Neuron (in vitro differentiated cells): Measurements from ENCODE around the gene CDC45.

ENCODE experiments used
- H2AFZ ChIP-seq: one replicate; pipeline ENCODE4 v1.6.1; 2013; ENCODE audit warnings: low read depth, mild to moderate bottlenecking, inconsistent platforms, low read length, moderate library complexity
- H3K27me3 ChIP-seq: one replicate; pipeline ENCODE4 v1.6.1; 2013; ENCODE audit warnings: low read length; ENCODE audit not compliant: insufficient read depth
- H3K36me3 ChIP-seq: one replicate; pipeline ENCODE4 v1.6.1; 2013; ENCODE audit warnings: low read length; ENCODE audit not compliant: insufficient read depth
- H3K4me1 ChIP-seq: one replicate; pipeline ENCODE4 v1.6.1; 2013; ENCODE audit warnings: low read length; ENCODE audit not compliant: insufficient read depth
- H3K4me3 ChIP-seq: 2 replicates; pipeline ENCODE4 v1.5.1; 2013; ENCODE audit warnings: mild to moderate bottlenecking, low read length, moderate library complexity
- H3K9me3 ChIP-seq: one replicate; pipeline ENCODE4 v1.6.1; 2013; ENCODE audit warnings: low read length

Gene CDC45

GRCh38 chr22:19483481-19484244 is 3.9 kb downstream of the CDC45 start:
- no peaks in the 10 kb centered on the region for H3K9me3 ChIP-seq
- peaks cover 9% of the 10 kb centered on the region for H3K4me1 ChIP-seq
- H2AFZ ChIP-seq, result no peak overlapping the region
- H3K4me3 ChIP-seq, result no peak overlapping the region
- peaks cover 42% of the 10 kb centered on the region for H3K36me3 ChIP-seq
- no peaks in the 10 kb centered on the region for H3K27me3 ChIP-seq

- Histone ChIP-seq H3K4me3 (no peak overlapping the region), H3K27me3 (no peaks in the 10 kb centered on the region), H3K9me3 (no peaks in the 10 kb centered on the region), H3K4me1 (no peaks in the 10 kb centered on the region), H2AFZ (no peak overlapping the region), H3K36me3 (peaks cover 44% of the 10 kb centered on the region)
Measured at GRCh38 chr22:19488285-19488684, 8.6 kb downstream of the CDC45 start.

GRCh38 chr22:19488884-19489843 is 9.4 kb downstream of the CDC45 start:
- Histone ChIP-seq H3K36me3 (peaks cover 42% of the 10 kb centered on the region), H2AFZ (no peak overlapping the region), H3K4me1 (no peaks in the 10 kb centered on the region), H3K27me3 (no peaks in the 10 kb centered on the region), H3K4me3 (no peak overlapping the region), H3K9me3 (no peaks in the 10 kb centered on the region)

GRCh38 chr22:19490628-19491230 is 11.0 kb downstream of the CDC45 start:
- Histone ChIP-seq H3K9me3 (no peaks in the 10 kb centered on the region), H3K4me1 (no peaks in the 10 kb centered on the region), H2AFZ (no peak overlapping the region), H3K36me3 (peaks cover 41% of the 10 kb centered on the region), H3K27me3 (no peaks in the 10 kb centered on the region), H3K4me3 (no peak overlapping the region)

- H3K9me3 ChIP-seq, result no peaks in the 10 kb centered on the region
- no peak overlapping the region for H2AFZ ChIP-seq
- H3K4me3 ChIP-seq, result no peak overlapping the region
- no peaks in the 10 kb centered on the region for H3K4me1 ChIP-seq
- no peaks in the 10 kb centered on the region for H3K27me3 ChIP-seq
- H3K36me3 ChIP-seq, result peaks cover 51% of the 10 kb centered on the region
Measured at GRCh38 chr22:19492504-19493174, 12.9 kb downstream of the CDC45 start.

GRCh38 chr22:19494001-19494560 is 14.4 kb downstream of the CDC45 start:
- Histone ChIP-seq H3K9me3 (no peaks in the 10 kb centered on the region), H3K27me3 (no peaks in the 10 kb centered on the region), H3K4me3 (no peak overlapping the region), H3K36me3 (peaks cover 52% of the 10 kb centered on the region), H3K4me1 (no peaks in the 10 kb centered on the region), H2AFZ (no peak overlapping the region)

- Histone ChIP-seq H3K36me3 (peaks cover 56% of the 10 kb centered on the region), H3K4me1 (no peaks in the 10 kb centered on the region), H2AFZ (no peak overlapping the region), H3K27me3 (no peaks in the 10 kb centered on the region), H3K4me3 (no peak overlapping the region), H3K9me3 (no peaks in the 10 kb centered on the region)
Measured at GRCh38 chr22:19494676-19495173, 15.0 kb downstream of the CDC45 start.

GRCh38 chr22:19495562-19496323 is 16.0 kb downstream of the CDC45 start:
- no peaks in the 10 kb centered on the region for H3K9me3 ChIP-seq
- H2AFZ ChIP-seq, result no peak overlapping the region
- H3K27me3 ChIP-seq, result no peaks in the 10 kb centered on the region
- H3K4me3 ChIP-seq, result no peak overlapping the region
- no peaks in the 10 kb centered on the region for H3K4me1 ChIP-seq
- peaks cover 52% of the 10 kb centered on the region for H3K36me3 ChIP-seq

GRCh38 chr22:19496324-19496630 is 16.6 kb downstream of the CDC45 start:
- Histone ChIP-seq H2AFZ (no peak overlapping the region), H3K4me1 (no peaks in the 10 kb centered on the region), H3K36me3 (peaks cover 52% of the 10 kb centered on the region), H3K9me3 (no peaks in the 10 kb centered on the region), H3K4me3 (no peak overlapping the region), H3K27me3 (no peaks in the 10 kb centered on the region)

- Histone ChIP-seq H3K36me3 (peaks cover 50% of the 10 kb centered on the region), H3K9me3 (no peaks in the 10 kb centered on the region), H3K4me1 (no peaks in the 10 kb centered on the region), H2AFZ (no peak overlapping the region), H3K4me3 (no peak overlapping the region), H3K27me3 (no peaks in the 10 kb centered on the region)
Measured at GRCh38 chr22:19497245-19497644, 17.5 kb downstream of the CDC45 start.

- no peaks in the 10 kb centered on the region for H3K9me3 ChIP-seq
- H2AFZ ChIP-seq, result no peak overlapping the region
- no peak overlapping the region for H3K4me3 ChIP-seq
Measured at GRCh38 chr22:19498154-19498865, 18.6 kb downstream of the CDC45 start.

More at GRCh38 chr22:19498154-19498865, 18.6 kb downstream of the CDC45 start:
- no peaks in the 10 kb centered on the region for H3K27me3 ChIP-seq
- no peaks in the 10 kb centered on the region for H3K4me1 ChIP-seq
- H3K36me3 ChIP-seq, result peaks cover 47% of the 10 kb centered on the region
